Neural crest cell (in vitro differentiated cells): ENCODE data around the gene ASAP3. TPM values are rescaled to one million over a fixed set of nuclear protein-coding genes. Genes with fewer than 3 reads are reported as not detected.

Experiments used
- DNase-seq: peaks from one replicate; pipeline ENCODE4 v3.0.0; 2021; ENCODE audit warnings: low read depth, mixed read lengths, low spot score
- H3K27ac Mint-ChIP-seq: one replicate; pipeline ENCODE4 v1.8.0; 2021; ENCODE audit warnings: mild to moderate bottlenecking, mixed read lengths; ENCODE audit not compliant: unreplicated experiment
- H3K27me3 Mint-ChIP-seq: 2 replicates; pipeline ENCODE4 v1.8.0; 2021; ENCODE audit warnings: low read depth, mild to moderate bottlenecking, mixed read lengths
- H3K36me3 Mint-ChIP-seq: 2 replicates; pipeline ENCODE4 v1.8.0; 2021; ENCODE audit warnings: low read depth, mild to moderate bottlenecking, mixed read lengths
- H3K4me1 Mint-ChIP-seq: 2 replicates; pipeline ENCODE4 v1.8.0; 2021; ENCODE audit warnings: mixed read lengths
- H3K4me3 Mint-ChIP-seq: one replicate; pipeline ENCODE4 v1.8.0; 2021; ENCODE audit warnings: mild to moderate bottlenecking, mixed read lengths
- H3K9me3 Mint-ChIP-seq: 2 replicates; pipeline ENCODE4 v1.8.0; 2021; ENCODE audit warnings: mixed read lengths
- total RNA-seq: library from RNA; stranded (reverse); gene quantifications from 2 replicates; pipeline ENCODE4 v1.2.1, GENCODE V29; 2021
- TF ChIP-seq, protein P1 (sequence below): fragments of 200-600 bp; sonication (generic); conservative IDR thresholded peaks from 2 replicates; pipeline ENCODE4 v1.5.0; 2021; ENCODE audit warnings: antibody characterized with exemption, mild to moderate bottlenecking

The ASAP3 gene
- total RNA-seq, 1 donor from 2014 or later = 45.8 TPM

DNA sequence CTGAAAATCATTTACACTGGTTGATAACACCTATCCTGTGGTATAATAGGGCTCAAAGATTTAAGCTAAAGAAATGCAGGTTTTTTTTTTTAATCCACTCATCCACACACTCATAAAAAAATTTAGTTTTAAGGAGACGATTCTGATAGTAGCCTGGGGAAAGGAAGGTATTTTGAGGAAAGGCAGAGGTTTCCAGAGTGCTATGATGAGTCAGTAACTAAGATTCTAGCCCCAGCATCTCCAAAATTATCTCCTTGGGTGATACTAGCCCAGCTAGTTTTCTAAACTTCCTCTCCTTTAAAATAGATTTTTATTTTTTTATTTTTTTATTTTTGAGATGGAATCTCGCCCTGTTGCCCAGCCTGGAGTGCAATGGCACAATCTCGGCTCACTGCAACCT is 20.7 kb downstream of the ASAP3 start:
- Mint-ChIP-seq H3K36me3 (no peaks in the 10 kb centered on the region), H3K4me1 (peaks cover 9% of the 10 kb centered on the region), H3K27me3 (no peaks in the 10 kb centered on the region), H3K4me3 (no peak overlapping the region), H3K27ac (no peak overlapping the region), H3K9me3 (no peaks in the 10 kb centered on the region)
- TF ChIP-seq, protein P1, sequence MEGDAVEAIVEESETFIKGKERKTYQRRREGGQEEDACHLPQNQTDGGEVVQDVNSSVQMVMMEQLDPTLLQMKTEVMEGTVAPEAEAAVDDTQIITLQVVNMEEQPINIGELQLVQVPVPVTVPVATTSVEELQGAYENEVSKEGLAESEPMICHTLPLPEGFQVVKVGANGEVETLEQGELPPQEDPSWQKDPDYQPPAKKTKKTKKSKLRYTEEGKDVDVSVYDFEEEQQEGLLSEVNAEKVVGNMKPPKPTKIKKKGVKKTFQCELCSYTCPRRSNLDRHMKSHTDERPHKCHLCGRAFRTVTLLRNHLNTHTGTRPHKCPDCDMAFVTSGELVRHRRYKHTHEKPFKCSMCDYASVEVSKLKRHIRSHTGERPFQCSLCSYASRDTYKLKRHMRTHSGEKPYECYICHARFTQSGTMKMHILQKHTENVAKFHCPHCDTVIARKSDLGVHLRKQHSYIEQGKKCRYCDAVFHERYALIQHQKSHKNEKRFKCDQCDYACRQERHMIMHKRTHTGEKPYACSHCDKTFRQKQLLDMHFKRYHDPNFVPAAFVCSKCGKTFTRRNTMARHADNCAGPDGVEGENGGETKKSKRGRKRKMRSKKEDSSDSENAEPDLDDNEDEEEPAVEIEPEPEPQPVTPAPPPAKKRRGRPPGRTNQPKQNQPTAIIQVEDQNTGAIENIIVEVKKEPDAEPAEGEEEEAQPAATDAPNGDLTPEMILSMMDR = no peak
- DNase-seq = no peak

DNA sequence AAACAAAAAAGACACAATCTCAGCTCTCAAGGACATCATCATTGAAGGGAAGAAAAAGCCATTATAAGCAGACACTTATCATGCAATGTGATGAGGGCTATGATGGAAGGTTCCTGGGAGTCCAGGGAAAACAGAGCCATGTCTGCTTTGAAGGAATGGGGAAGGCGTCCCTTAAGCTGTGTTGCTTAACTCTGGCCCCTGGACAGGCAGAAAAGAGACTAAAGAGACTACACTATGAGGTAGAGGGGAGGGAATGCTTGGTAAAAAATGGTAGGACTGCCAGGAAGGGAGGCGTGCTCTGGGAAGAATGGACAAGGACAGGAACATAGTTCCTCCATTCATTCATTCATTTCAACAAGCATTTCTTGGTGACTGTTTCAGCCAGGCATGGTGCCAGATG is 21.2 kb downstream of the ASAP3 start:
- H3K9me3 Mint-ChIP-seq = no peaks in the 10 kb centered on the region
- no peaks in the 10 kb centered on the region for H3K36me3 Mint-ChIP-seq
- no peaks in the 10 kb centered on the region for H3K27me3 Mint-ChIP-seq
- peaks cover 9% of the 10 kb centered on the region for H3K4me1 Mint-ChIP-seq
- TF ChIP-seq, protein P1 = no peak
- no peak for DNase-seq
- no peak overlapping the region for H3K4me3 Mint-ChIP-seq
- H3K27ac Mint-ChIP-seq = no peak overlapping the region

DNA sequence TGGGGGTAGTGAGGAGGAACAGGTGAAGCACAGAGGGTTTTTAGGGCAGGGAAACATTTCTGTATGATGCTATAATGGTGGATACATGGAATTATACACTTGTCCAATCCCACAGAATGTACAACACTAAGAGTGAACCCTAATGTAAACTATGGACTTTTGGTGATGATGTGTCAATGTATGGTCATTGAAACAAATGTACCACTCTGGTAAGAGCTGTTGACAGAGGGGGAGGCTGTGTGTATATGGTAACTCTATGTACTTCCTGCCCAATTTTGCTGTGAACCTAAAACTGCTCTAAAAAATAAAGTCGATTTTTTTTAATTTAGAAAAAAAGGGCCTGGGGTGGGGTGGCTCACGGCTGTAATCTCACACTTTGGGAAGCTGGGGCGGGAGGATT is 22.9 kb downstream of the ASAP3 start:
- Mint-ChIP-seq H3K9me3 (no peaks in the 10 kb centered on the region), H3K27ac (no peak overlapping the region), H3K36me3 (no peaks in the 10 kb centered on the region), H3K27me3 (no peaks in the 10 kb centered on the region), H3K4me3 (no peak overlapping the region), H3K4me1 (peaks cover 4% of the 10 kb centered on the region)
- no peak for DNase-seq
- TF ChIP-seq, protein P1 = no peak

DNA sequence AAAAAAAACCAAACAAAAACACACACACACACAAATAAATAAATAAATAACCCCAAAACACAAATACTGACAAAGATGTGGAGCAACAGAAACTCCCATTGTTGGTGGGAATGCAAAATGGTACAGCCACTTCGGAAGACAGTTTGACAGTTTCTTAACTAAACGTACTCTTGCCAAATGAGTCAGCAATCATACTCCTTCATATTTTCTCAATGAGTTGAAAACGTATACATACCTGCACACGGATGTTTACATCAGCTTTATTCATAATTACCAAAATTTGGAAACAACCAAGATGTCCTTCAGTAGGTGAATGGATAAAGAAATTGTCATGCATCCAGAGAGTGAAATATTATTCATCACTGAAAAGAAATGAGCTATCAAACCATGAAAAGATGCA is 23.5 kb downstream of the ASAP3 start:
- no peaks in the 10 kb centered on the region for H3K36me3 Mint-ChIP-seq
- TF ChIP-seq, protein P1 = no peak

DNA sequence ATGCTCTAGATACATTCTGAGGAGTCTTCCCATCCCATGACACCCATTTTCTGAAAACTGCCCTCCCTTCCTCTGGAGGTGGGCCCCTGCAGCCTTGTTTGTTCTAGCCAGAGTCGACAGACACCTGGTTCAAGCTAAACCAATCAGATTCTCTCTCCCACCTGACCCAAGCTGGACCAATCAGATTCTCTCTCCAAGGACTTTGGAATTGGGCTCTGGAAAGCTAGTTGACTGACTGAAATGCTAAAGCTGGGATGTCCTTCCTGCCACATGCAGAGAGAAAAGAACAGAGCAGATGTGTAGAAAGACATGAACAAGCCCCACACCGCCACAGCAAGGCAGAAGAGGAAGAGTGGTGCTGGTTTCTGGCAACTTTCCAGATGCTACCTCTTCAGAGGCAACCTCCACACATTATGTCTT is 24.6 kb downstream of the ASAP3 start:
- no peak for DNase-seq
- TF ChIP-seq, protein P1 = no peak
- no peaks in the 10 kb centered on the region for H3K4me1 Mint-ChIP-seq
- no peak overlapping the region for H3K4me3 Mint-ChIP-seq
- H3K27me3 Mint-ChIP-seq = no peaks in the 10 kb centered on the region
- no peak overlapping the region for H3K27ac Mint-ChIP-seq
- H3K9me3 Mint-ChIP-seq = no peaks in the 10 kb centered on the region
- H3K36me3 Mint-ChIP-seq = no peaks in the 10 kb centered on the region

More for the DNA sequence above, 23.5 kb downstream of the ASAP3 start:
- DNase-seq = no peak
- Mint-ChIP-seq H3K9me3 (no peaks in the 10 kb centered on the region), H3K4me3 (no peak overlapping the region), H3K27me3 (no peaks in the 10 kb centered on the region), H3K4me1 (no peaks in the 10 kb centered on the region), H3K27ac (no peak overlapping the region)

DNA sequence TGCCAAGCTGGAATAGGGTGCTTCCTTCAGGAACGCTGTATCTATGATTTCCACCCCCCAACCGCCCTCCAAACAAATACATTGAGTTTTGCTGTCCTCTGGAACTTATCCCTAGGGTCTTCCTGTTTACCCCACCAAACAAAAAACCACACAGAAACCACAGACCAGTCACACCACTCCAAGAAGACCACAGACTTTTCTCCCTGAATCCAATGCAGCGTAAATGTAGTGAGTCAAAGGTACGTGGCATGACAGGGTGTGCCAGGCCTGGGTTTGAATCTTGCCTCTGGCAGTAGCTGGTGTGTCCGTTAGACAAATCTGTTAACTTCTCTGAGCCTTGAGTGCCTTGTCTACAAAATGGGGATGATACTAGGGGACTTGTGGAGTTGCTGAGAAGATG is 27.8 kb downstream of the ASAP3 start:
- no peak for DNase-seq
- Mint-ChIP-seq H3K4me1 (no peaks in the 10 kb centered on the region), H3K9me3 (no peaks in the 10 kb centered on the region), H3K4me3 (no peak overlapping the region), H3K27ac (peak overlapping the region; percentile 38), H3K27me3 (no peaks in the 10 kb centered on the region), H3K36me3 (no peaks in the 10 kb centered on the region)
- TF ChIP-seq, protein P1 = no peak
